HepG2 (cell line): ENCODE results near the gene PPFIA4. TPM values are rescaled to one million over a fixed set of nuclear protein-coding genes. Genes with fewer than 3 reads are reported as not detected.

Source experiments
- ATAC-seq: fragments of 200-7000 bp; cut with Tn5 transposase; 3 replicates; pipeline ENCODE4 v1.9.1; 2020; ENCODE audit warnings: mild to moderate bottlenecking, moderate library complexity
- BruUV-seq: library from RNA; stranded (reverse); fragments of 400-500 nt; replicated peaks from 2 replicates; lab custom pipeline; 2021; lab: Mats Ljungman, UMichigan
- CTCF ChIA-PET: fragments of 300-600 bp; formaldehyde crosslinking; extraction: SDS; loops from one replicate; lab custom pipeline; 2021; ENCODE audit warnings: low total read pairs, inconsistent platforms, low intra/inter-chr PET ratio; lab: Yijun Ruan, JAX
- POLR2A ChIA-PET: fragments of 350-600 bp; sonication (Branson Sonifier 250); formaldehyde crosslinking; loops from one replicate; lab custom pipeline; 2020; ENCODE audit warnings: antibody characterized with exemption, inconsistent platforms; lab: Yijun Ruan, JAX
- DNase-seq: peaks from one replicate; pipeline ENCODE4 v3.0.0-alpha.2; 2015; ENCODE audit warnings: low spot score
- FAIRE-seq: peaks from 3 replicates; lab custom pipeline; 2011; peaks lifted over from hg19 to GRCh38; lab: Jason Lieb, UNC
- H2AFZ ChIP-seq: one replicate; pipeline ENCODE4 v1.6.1; 2011; ENCODE audit warnings: low read length, inconsistent platforms
- H3K27ac ChIP-seq: fragments of 300-600 bp; 3 replicates; pipeline ENCODE4 v1.8.0; 2011; ENCODE audit warnings: mixed run types, mild to moderate bottlenecking, mixed read lengths, low read length, inconsistent platforms; ENCODE audit not compliant: insufficient read depth; ENCODE audit errors: extremely low read length
- H3K27me3 ChIP-seq, 2 experiments: fragments of 200-600 bp in 1 of 2; 2 replicates in 1 of 2; 3 replicates in 1 of 2; pipeline versions ENCODE4 v1.6.0 to v1.8.0; 2011; ENCODE audit warnings: low read length in 2 of 2, mild to moderate bottlenecking in 2 of 2, moderate library complexity in 2 of 2, inconsistent platforms in 1 of 2; ENCODE audit not compliant: insufficient read depth in 2 of 2, control insufficient read depth in 1 of 2
- H3K36me3 ChIP-seq, 2 experiments: fragments of 200-600 bp in 1 of 2; replicated peaks in 1 of 2; 2 replicates in 1 of 2; 3 replicates in 1 of 2; pipeline versions ENCODE4 v1.5.1 to v1.8.0; 2011; ENCODE audit warnings: low read length in 2 of 2, inconsistent platforms in 1 of 2; ENCODE audit not compliant: insufficient read depth in 2 of 2, control insufficient read depth in 1 of 2
- H3K4me1 ChIP-seq: 2 replicates; pipeline ENCODE4 v1.5.1; 2012; ENCODE audit warnings: low read length, inconsistent platforms; ENCODE audit not compliant: insufficient read depth
- H3K4me2 ChIP-seq: 2 replicates; pipeline ENCODE4 v1.6.0; 2011; ENCODE audit warnings: low read depth, low read length, inconsistent platforms
- H3K4me3 ChIP-seq, 3 experiments: fragments of 200-600 bp in 1 of 3; sonication (generic), shearing (Covaris generic) in 1 of 3; replicated peaks in 1 of 3; 2 replicates each; pipeline ENCODE4 v1.5.1; 2011 to 2016; ENCODE audit warnings: low read length in 3 of 3, inconsistent platforms in 2 of 3, low read depth in 2 of 3, mild to moderate bottlenecking in 2 of 3, control low read depth in 1 of 3, mixed read lengths in 1 of 3; ENCODE audit not compliant: insufficient read depth in 1 of 3
- H3K79me2 ChIP-seq: one replicate; pipeline ENCODE4 v1.6.1; 2011; ENCODE audit warnings: low read length, inconsistent platforms; ENCODE audit not compliant: insufficient read depth
- H3K9ac ChIP-seq: 2 replicates; pipeline ENCODE4 v1.6.0; 2011; ENCODE audit warnings: mild to moderate bottlenecking, low read depth, low read length, inconsistent platforms; ENCODE audit not compliant: insufficient read depth
- H3K9me3 ChIP-seq: 2 replicates; pipeline ENCODE4 v1.5.1; 2012; ENCODE audit warnings: mild to moderate bottlenecking, low read length
- H4K20me1 ChIP-seq: 2 replicates; pipeline ENCODE4 v1.6.0; 2011; ENCODE audit warnings: inconsistent platforms, mild to moderate bottlenecking, low read length, moderate library complexity; ENCODE audit not compliant: insufficient read depth
- ADNP ChIP-seq: sonication (generic); formaldehyde crosslinking; IDR thresholded peaks from 2 replicates; pipeline ENCODE4 v1.4.0; 2020; ENCODE audit warnings: missing genetic modification reagents
- BRD4 ChIP-seq: sonication (generic); formaldehyde crosslinking; IDR thresholded peaks from 2 replicates; pipeline ENCODE4 v1.4.0; 2020; ENCODE audit warnings: missing genetic modification reagents
- CREM ChIP-seq, 2 experiments: sonication (generic) in 1 of 2; formaldehyde crosslinking in 1 of 2; IDR thresholded peaks; 2 replicates each; pipeline versions ENCODE4 v1.4.0 to v1.6.1; 2016 to 2020; ENCODE audit warnings: antibody characterized with exemption in 1 of 2, mild to moderate bottlenecking in 1 of 2, missing genetic modification reagents in 1 of 2
- FOXJ3 ChIP-seq: sonication (generic); formaldehyde crosslinking; IDR thresholded peaks from 2 replicates; pipeline ENCODE4 v1.4.0; 2020; ENCODE audit warnings: missing genetic modification reagents, mild to moderate bottlenecking, borderline replicate concordance
- HNRNPH1 ChIP-seq: fragments of 200-400 bp; formaldehyde crosslinking; optimal IDR thresholded peaks from 2 replicates; pipeline ENCODE3; 2017; ENCODE audit warnings: mild to moderate bottlenecking, low read depth, low read length
- POLR2AphosphoS5 ChIP-seq: IDR thresholded peaks from 2 replicates; pipeline ENCODE4 v1.6.1; 2012; ENCODE audit warnings: low read depth, low read length
- SOX13 ChIP-seq, 3 experiments: fragments of 450-650 bp in 1 of 3; sonication (generic) in 1 of 3; formaldehyde crosslinking in 1 of 3; IDR thresholded peaks in 2 of 3; conservative IDR thresholded peaks in 1 of 3; 2 replicates each; pipeline versions ENCODE4 v1.5.0 to v1.6.1; 2016 to 2020; ENCODE audit warnings: antibody characterized with exemption in 1 of 3, mild to moderate bottlenecking in 1 of 3, missing compliant biosample characterization in 1 of 3, missing genetic modification reagents in 1 of 3, moderate library complexity in 1 of 3
- TBX2 ChIP-seq: sonication (generic); formaldehyde crosslinking; IDR thresholded peaks from 2 replicates; pipeline ENCODE4 v1.5.0; 2020; ENCODE audit warnings: missing genetic modification reagents, mild to moderate bottlenecking, borderline replicate concordance
- TCF7L2 ChIP-seq: IDR thresholded peaks from 2 replicates; pipeline ENCODE4 v1.6.1; 2011; ENCODE audit warnings: mild to moderate bottlenecking, low read depth, low read length, moderate library complexity
- TP53 ChIP-seq: sonication (generic); formaldehyde crosslinking; conservative IDR thresholded peaks from 2 replicates; pipeline ENCODE4 v1.4.0; 2020; ENCODE audit warnings: missing genetic modification reagents
- ZNF20 ChIP-seq: sonication (generic); formaldehyde crosslinking; IDR thresholded peaks from 2 replicates; pipeline ENCODE4 v1.4.0; 2020; ENCODE audit warnings: mild to moderate bottlenecking, moderate library complexity, missing genetic modification reagents
- ZNF557 ChIP-seq: sonication (generic); formaldehyde crosslinking; IDR thresholded peaks from 2 replicates; pipeline ENCODE4 v1.4.0; 2020; ENCODE audit warnings: missing genetic modification reagents
- ZNF713 ChIP-seq: sonication (generic); formaldehyde crosslinking; IDR thresholded peaks from 2 replicates; pipeline ENCODE4 v1.4.0; 2020; ENCODE audit warnings: mild to moderate bottlenecking, missing genetic modification reagents
- WGBS: methylation state at CpG from one replicate; pipeline ENCODE4 v1.1.6; 2017; ENCODE audit warnings: low lambda C conversion rate; 5-methylcytosine and 5-hydroxymethylcytosine counted together
- in situ Hi-C: cut with HindIII; loops from 2 replicates; pipeline ENCODE4 v1.10.0; 2017; ENCODE audit warnings: low pct_unique_long_range_greater_than_20kb; ENCODE audit not compliant: extremely low pct_ligation_motif_present
- intact Hi-C: fragments of 100-400 bp; cut with micrococcal nuclease; formaldehyde crosslinking; loops from one replicate; pipeline ENCODE4 v1.10.0; 2022; ENCODE audit not compliant: unreplicated experiment
- polyA plus RNA-seq, 8 experiments: library from polyadenylated mRNA; depleted of rRNA in 3 of 8; stranded (reverse) in 7 of 8; unstranded in 1 of 8; fragments of >200 nt; fragmentation: Illumina TruSeq in 4 of 8; extraction: Trizol in 4 of 8; gene quantifications; 2 replicates each; pipeline versions ENCODE4 v1.2.1 to v1.2.3, GENCODE V29; 2011 to 2016; ENCODE audit warnings: low read depth in 4 of 8, missing spikeins in 1 of 8, mixed read lengths in 1 of 8; ENCODE audit not compliant: insufficient read depth in 1 of 8
- total RNA-seq, 5 experiments: library from RNA; depleted of rRNA; stranded (reverse); fragments of >200 nt; fragmentation: Illumina TruSeq; extraction: Trizol; gene quantifications; 2 replicates each; pipeline ENCODE4 v1.2.3, GENCODE V29; 2016; ENCODE audit warnings: low read depth in 1 of 5
- TF ChIP-seq, protein P1 (sequence below): sonication (generic); formaldehyde crosslinking; IDR thresholded peaks from 2 replicates; pipeline ENCODE4 v1.4.0; 2020; ENCODE audit warnings: missing genetic modification reagents
- TF ChIP-seq, protein P2 (sequence below): IDR thresholded peaks from 2 replicates; pipeline ENCODE4 v1.6.1; 2016; ENCODE audit warnings: low read depth, borderline replicate concordance
- TF ChIP-seq, protein P3 (sequence below): sonication (generic); formaldehyde crosslinking; IDR thresholded peaks from 2 replicates; pipeline ENCODE4 v1.5.1; 2020; ENCODE audit warnings: mild to moderate bottlenecking, missing genetic modification reagents, moderate library complexity

PPFIA4 gene
- total and polyA plus RNA-seq, 2 of the 13 experiments (the other 11 are each of a cell fraction or from before 2014, with no cell fraction given) = 6.4 TPM; not detected in 1

DNA sequence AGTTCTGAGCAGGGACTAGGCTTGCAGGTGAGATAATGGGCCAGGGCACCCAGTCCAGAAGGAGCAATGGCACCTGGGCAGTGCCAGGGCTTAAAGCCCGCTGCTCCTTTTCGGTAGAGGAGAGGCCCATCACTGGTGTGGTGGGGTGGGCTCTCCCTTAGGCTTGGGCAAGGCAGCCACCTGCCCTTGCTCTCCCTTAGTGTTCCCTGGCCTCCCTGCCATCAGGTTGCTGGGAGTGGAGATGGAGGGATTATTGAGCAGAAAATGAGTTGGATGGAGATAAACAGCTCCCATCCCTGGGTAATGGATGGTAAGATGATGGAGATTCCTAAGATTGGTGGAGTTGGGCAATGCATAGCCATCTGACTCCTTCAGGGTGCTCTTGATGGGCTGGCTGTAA is 51.7 kb downstream of the PPFIA4 start (continued):
- TF ChIP-seq, protein P1, sequence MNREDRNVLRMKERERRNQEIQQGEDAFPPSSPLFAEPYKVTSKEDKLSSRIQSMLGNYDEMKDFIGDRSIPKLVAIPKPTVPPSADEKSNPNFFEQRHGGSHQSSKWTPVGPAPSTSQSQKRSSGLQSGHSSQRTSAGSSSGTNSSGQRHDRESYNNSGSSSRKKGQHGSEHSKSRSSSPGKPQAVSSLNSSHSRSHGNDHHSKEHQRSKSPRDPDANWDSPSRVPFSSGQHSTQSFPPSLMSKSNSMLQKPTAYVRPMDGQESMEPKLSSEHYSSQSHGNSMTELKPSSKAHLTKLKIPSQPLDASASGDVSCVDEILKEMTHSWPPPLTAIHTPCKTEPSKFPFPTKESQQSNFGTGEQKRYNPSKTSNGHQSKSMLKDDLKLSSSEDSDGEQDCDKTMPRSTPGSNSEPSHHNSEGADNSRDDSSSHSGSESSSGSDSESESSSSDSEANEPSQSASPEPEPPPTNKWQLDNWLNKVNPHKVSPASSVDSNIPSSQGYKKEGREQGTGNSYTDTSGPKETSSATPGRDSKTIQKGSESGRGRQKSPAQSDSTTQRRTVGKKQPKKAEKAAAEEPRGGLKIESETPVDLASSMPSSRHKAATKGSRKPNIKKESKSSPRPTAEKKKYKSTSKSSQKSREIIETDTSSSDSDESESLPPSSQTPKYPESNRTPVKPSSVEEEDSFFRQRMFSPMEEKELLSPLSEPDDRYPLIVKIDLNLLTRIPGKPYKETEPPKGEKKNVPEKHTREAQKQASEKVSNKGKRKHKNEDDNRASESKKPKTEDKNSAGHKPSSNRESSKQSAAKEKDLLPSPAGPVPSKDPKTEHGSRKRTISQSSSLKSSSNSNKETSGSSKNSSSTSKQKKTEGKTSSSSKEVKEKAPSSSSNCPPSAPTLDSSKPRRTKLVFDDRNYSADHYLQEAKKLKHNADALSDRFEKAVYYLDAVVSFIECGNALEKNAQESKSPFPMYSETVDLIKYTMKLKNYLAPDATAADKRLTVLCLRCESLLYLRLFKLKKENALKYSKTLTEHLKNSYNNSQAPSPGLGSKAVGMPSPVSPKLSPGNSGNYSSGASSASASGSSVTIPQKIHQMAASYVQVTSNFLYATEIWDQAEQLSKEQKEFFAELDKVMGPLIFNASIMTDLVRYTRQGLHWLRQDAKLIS (CRISPR knock-in tag) = no peak
- no peak for TF ChIP-seq ADNP
- TF ChIP-seq, all 625 proteins: peak for 0

DNA sequence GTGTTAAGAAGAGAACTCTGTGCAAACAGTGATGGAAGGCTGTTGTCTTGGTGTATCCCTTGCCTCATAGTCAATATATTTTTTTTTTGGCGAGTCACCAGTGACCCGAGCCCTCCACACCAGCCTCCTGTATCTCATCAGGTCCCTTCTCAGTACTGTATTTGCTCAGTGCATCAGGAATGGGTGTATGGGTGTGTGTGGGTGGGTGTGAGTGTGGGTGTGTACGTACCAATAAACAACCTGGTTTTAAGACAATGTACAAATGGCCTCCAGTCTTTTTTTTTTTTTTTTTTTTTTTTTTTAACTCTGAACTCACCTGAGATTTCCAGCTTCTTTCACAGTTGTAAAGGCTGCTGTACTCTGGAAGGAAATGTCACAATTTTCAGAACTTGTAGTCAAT is 52.2 kb downstream of the PPFIA4 start:
- Histone ChIP-seq H3K79me2 (no peaks in the 10 kb centered on the region), H2AFZ (no peak overlapping the region), H3K9me3 (no peaks in the 10 kb centered on the region), H3K27ac (no peak overlapping the region), H3K4me3 (no peak overlapping the region), H4K20me1 (no peaks in the 10 kb centered on the region), H3K9ac (no peak overlapping the region), H3K4me2 (no peak overlapping the region), H3K27me3 (peaks cover 2 to 21% of the 10 kb centered on the region in 2 experiments; a peak in 4 of 5 replicates), H3K4me1 (no peaks in the 10 kb centered on the region), H3K36me3 (no peaks in the 10 kb centered on the region)
- 0% methylated on average over 2 of the region's 3 CpGs for WGBS
- FAIRE-seq (no peak), DNase-seq (no peak), ATAC-seq (no peak)
- CTCF ChIA-PET = no interaction called here
- POLR2A ChIA-PET = no interaction called here
- intact Hi-C loops (no loop called here), in situ Hi-C loops (no loop called here)
- no TSS peak for BruUV-seq
- TF ChIP-seq TCF7L2 (no peak), BRD4 (CRISPR knock-in tag) (no peak), FOXJ3 (CRISPR knock-in tag) (no peak), CREM (IDR thresholded peaks at IDR 0.05) (no peak), CREM (CRISPR knock-in tag; IDR thresholded peaks at IDR 0.05) (no peak), ZNF557 (CRISPR knock-in tag) (no peak), SOX13 (IDR thresholded peaks at IDR 0.05) (no peak), SOX13 (CRISPR knock-in tag; conservative IDR thresholded peaks at IDR 0.05 in 1 of 2, IDR thresholded peaks at IDR 0.05 in 1 of 2) (no peak), HNRNPH1 (no peak), ZNF20 (CRISPR knock-in tag) (no peak), ZNF713 (CRISPR knock-in tag) (no peak), TBX2 (CRISPR knock-in tag) (no peak), POLR2AphosphoS5 (no peak), TP53 (CRISPR knock-in tag) (no peak)
- TF ChIP-seq, protein P2, sequence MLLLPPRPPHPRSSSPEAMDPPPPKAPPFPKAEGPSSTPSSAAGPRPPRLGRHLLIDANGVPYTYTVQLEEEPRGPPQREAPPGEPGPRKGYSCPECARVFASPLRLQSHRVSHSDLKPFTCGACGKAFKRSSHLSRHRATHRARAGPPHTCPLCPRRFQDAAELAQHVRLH (CRISPR knock-in tag) = no peak
- TF ChIP-seq, protein P3, sequence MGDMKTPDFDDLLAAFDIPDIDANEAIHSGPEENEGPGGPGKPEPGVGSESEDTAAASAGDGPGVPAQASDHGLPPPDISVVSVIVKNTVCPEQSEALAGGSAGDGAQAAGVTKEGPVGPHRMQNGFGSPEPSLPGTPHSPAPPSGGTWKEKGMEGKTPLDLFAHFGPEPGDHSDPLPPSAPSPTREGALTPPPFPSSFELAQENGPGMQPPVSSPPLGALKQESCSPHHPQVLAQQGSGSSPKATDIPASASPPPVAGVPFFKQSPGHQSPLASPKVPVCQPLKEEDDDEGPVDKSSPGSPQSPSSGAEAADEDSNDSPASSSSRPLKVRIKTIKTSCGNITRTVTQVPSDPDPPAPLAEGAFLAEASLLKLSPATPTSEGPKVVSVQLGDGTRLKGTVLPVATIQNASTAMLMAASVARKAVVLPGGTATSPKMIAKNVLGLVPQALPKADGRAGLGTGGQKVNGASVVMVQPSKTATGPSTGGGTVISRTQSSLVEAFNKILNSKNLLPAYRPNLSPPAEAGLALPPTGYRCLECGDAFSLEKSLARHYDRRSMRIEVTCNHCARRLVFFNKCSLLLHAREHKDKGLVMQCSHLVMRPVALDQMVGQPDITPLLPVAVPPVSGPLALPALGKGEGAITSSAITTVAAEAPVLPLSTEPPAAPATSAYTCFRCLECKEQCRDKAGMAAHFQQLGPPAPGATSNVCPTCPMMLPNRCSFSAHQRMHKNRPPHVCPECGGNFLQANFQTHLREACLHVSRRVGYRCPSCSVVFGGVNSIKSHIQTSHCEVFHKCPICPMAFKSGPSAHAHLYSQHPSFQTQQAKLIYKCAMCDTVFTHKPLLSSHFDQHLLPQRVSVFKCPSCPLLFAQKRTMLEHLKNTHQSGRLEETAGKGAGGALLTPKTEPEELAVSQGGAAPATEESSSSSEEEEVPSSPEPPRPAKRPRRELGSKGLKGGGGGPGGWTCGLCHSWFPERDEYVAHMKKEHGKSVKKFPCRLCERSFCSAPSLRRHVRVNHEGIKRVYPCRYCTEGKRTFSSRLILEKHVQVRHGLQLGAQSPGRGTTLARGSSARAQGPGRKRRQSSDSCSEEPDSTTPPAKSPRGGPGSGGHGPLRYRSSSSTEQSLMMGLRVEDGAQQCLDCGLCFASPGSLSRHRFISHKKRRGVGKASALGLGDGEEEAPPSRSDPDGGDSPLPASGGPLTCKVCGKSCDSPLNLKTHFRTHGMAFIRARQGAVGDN (CRISPR knock-in tag) = no peak
